ENCODE results near the gene NDC1.

GRCh38 chr1:53731043-53731600, 107.0 kb downstream of the NDC1 start:
- TF ChIP-seq CTCF (IDR thresholded peaks at IDR 0.05) (no peak), POLR2A (IDR thresholded peaks at IDR 0.05) (no peak)
